ENCODE results near the gene LDB2. TPM values are rescaled to one million over a fixed set of nuclear protein-coding genes. Genes with fewer than 3 reads are reported as not detected.

The LDB2 gene
- total RNA-seq, 1 experiment from 2014 or later: not detected

GRCh38 chr4:16695896-16696295, 202.5 kb downstream of the LDB2 start:
- no peak overlapping the region for H2AFZ ChIP-seq (ENCODE audit: low read length)
- no peak overlapping the region for H3K4me3 ChIP-seq (ENCODE audit: low read length)
- H3K36me3 ChIP-seq (ENCODE audit: low read depth, low read length): no peaks in the 10 kb centered on the region
- no peak for ATAC-seq
- H3K79me2 ChIP-seq (ENCODE audit: low read length): no peaks in the 10 kb centered on the region
- peaks cover 7% of the 10 kb centered on the region; the same call in 1 of the 2 replicates for H3K4me1 ChIP-seq (ENCODE audit: insufficient read depth, low read length)
- no peaks in the 10 kb centered on the region for H3K9me2 ChIP-seq (replicated peaks; ENCODE audit: low read length)
- ChIA-PET CTCF (no interaction called here), POLR2A (ENCODE audit: unreplicated experiment) (interaction anchor here (0.6 kb wide), 1 partner anchor 27 kb away, joined by 5 read pairs; no protein-coding TSS in a partner anchor)
- no peak overlapping the region for H3K9ac ChIP-seq (ENCODE audit: low read length)
- intact Hi-C loops (cut with micrococcal nuclease): no loop called here
- H3K4me2 ChIP-seq (ENCODE audit: low read length): no peak overlapping the region
- DNase-seq: no peak
- no peak overlapping the region for H3K27ac ChIP-seq (ENCODE audit: low read length)
- no peaks in the 10 kb centered on the region for H4K20me1 ChIP-seq (ENCODE audit: low read length)
- no peaks in the 10 kb centered on the region for H3F3A ChIP-seq (ENCODE audit: low read length, unreplicated experiment)
- peaks cover 46% of the 10 kb centered on the region for H3K27me3 ChIP-seq (ENCODE audit: low read length)
- H3K9me3 ChIP-seq (ENCODE audit: low read length): no peaks in the 10 kb centered on the region
- BruUV-seq (replicated peaks): no TSS peak
- TF ChIP-seq EZH2 (IDR thresholded peaks at IDR 0.05; ENCODE audit: low read length, unreplicated experiment): no peak
- TF ChIP-seq, protein P1, sequence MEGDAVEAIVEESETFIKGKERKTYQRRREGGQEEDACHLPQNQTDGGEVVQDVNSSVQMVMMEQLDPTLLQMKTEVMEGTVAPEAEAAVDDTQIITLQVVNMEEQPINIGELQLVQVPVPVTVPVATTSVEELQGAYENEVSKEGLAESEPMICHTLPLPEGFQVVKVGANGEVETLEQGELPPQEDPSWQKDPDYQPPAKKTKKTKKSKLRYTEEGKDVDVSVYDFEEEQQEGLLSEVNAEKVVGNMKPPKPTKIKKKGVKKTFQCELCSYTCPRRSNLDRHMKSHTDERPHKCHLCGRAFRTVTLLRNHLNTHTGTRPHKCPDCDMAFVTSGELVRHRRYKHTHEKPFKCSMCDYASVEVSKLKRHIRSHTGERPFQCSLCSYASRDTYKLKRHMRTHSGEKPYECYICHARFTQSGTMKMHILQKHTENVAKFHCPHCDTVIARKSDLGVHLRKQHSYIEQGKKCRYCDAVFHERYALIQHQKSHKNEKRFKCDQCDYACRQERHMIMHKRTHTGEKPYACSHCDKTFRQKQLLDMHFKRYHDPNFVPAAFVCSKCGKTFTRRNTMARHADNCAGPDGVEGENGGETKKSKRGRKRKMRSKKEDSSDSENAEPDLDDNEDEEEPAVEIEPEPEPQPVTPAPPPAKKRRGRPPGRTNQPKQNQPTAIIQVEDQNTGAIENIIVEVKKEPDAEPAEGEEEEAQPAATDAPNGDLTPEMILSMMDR (conservative IDR thresholded peaks at IDR 0.05; ENCODE audit: low read depth, low read length): no peak
- no peak for TF ChIP-seq EZH2phosphoT487 (IDR thresholded peaks at IDR 0.05; ENCODE audit: borderline replicate concordance, low read length)

- no TSS peak for BruUV-seq (replicated peaks)
- Histone ChIP-seq H3K9me3 (ENCODE audit: low read length) (no peaks in the 10 kb centered on the region), H3K4me3 (ENCODE audit: low read length) (no peak overlapping the region), H3K9me2 (replicated peaks; ENCODE audit: low read length) (no peaks in the 10 kb centered on the region), H3K4me1 (ENCODE audit: insufficient read depth, low read length) (peaks cover 7% of the 10 kb centered on the region; the same call in 1 of the 2 replicates), H2AFZ (ENCODE audit: low read length) (no peak overlapping the region), H3K79me2 (ENCODE audit: low read length) (no peaks in the 10 kb centered on the region), H3K36me3 (ENCODE audit: low read depth, low read length) (no peaks in the 10 kb centered on the region), H3K27ac (ENCODE audit: low read length) (no peak overlapping the region), H3K27me3 (ENCODE audit: low read length) (peaks cover 42% of the 10 kb centered on the region), H3K9ac (ENCODE audit: low read length) (no peak overlapping the region), H3K4me2 (ENCODE audit: low read length) (no peak overlapping the region), H3F3A (ENCODE audit: low read length, unreplicated experiment) (no peaks in the 10 kb centered on the region), H4K20me1 (ENCODE audit: low read length) (no peaks in the 10 kb centered on the region)
- DNase-seq: no peak
- no peak for ATAC-seq
- intact Hi-C loops (cut with micrococcal nuclease): no loop called here
- ChIA-PET POLR2A (ENCODE audit: unreplicated experiment) (no interaction called here), CTCF (no interaction called here)
- no peak for TF ChIP-seq EZH2phosphoT487 (IDR thresholded peaks at IDR 0.05; ENCODE audit: borderline replicate concordance, low read length)
- no peak for TF ChIP-seq EZH2 (IDR thresholded peaks at IDR 0.05; ENCODE audit: low read length, unreplicated experiment)
- TF ChIP-seq, protein P1 (conservative IDR thresholded peaks at IDR 0.05; ENCODE audit: low read depth, low read length): no peak
Measured at GRCh38 chr4:16694884-16695276, 203.6 kb downstream of the LDB2 start.

DNA sequence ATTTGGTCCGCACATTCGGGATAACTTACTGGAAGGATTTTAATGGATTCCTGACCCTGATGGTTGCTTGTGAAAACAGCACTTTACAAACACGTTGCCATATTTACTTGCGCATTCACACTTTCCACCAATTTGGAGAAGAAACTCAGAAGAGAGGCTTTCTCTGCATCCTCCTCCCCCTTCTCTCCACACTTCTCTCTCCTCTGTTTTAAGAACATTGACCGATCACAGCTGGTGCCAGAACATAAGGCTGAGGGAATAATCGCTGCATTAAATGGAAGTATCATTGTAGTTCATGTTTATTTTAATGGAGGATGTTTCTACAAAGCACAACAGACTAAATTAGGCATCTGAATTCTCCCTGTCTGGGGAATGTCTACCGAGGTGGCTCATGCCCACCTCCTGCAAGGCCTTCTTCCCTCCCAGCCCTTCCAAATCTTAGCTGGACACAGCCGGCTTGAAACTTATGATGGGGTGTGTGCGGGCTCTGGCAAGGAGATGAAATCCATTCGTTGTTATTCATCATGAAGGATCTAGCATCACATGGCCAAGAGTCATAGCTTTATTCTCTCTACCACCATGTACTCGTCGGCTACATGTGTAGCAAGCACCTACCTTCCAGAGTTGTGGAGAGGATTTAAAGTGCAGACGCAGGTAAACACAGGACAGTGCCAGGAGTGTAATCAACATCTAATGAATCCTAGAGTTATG, 204.1 kb downstream of the LDB2 start:
- H3K27ac ChIP-seq (ENCODE audit: low read length): no peak overlapping the region
- intact Hi-C loops (cut with micrococcal nuclease): no loop called here
- no peak for DNase-seq
- no peak overlapping the region for H3K4me3 ChIP-seq (ENCODE audit: low read length)
- H3F3A ChIP-seq (ENCODE audit: low read length, unreplicated experiment): no peaks in the 10 kb centered on the region
- TF ChIP-seq, protein P1 (conservative IDR thresholded peaks at IDR 0.05; ENCODE audit: low read depth, low read length): no peak
- TF ChIP-seq EZH2 (IDR thresholded peaks at IDR 0.05; ENCODE audit: low read length, unreplicated experiment): no peak
- TF ChIP-seq EZH2phosphoT487 (IDR thresholded peaks at IDR 0.05; ENCODE audit: borderline replicate concordance, low read length): no peak
- no peaks in the 10 kb centered on the region for H3K36me3 ChIP-seq (ENCODE audit: low read depth, low read length)
- H4K20me1 ChIP-seq (ENCODE audit: low read length): no peaks in the 10 kb centered on the region
- no peak overlapping the region for H2AFZ ChIP-seq (ENCODE audit: low read length)
- no peak for ATAC-seq
- ChIA-PET CTCF (no interaction called here), POLR2A (ENCODE audit: unreplicated experiment) (no interaction called here)
- no peaks in the 10 kb centered on the region for H3K9me2 ChIP-seq (replicated peaks; ENCODE audit: low read length)
- H3K79me2 ChIP-seq (ENCODE audit: low read length): no peaks in the 10 kb centered on the region
- no peak overlapping the region for H3K4me2 ChIP-seq (ENCODE audit: low read length)
- peaks cover 36% of the 10 kb centered on the region for H3K27me3 ChIP-seq (ENCODE audit: low read length)
- no peaks in the 10 kb centered on the region for H3K9me3 ChIP-seq (ENCODE audit: low read length)
- BruUV-seq (replicated peaks): no TSS peak
- H3K9ac ChIP-seq (ENCODE audit: low read length): no peak overlapping the region
- H3K4me1 ChIP-seq (ENCODE audit: insufficient read depth, low read length): peaks cover 7% of the 10 kb centered on the region; the same call in 1 of the 2 replicates

Data from PC-3 (cell line).